Stimulated activated CD4-positive, alpha-beta T cell treated with anti-CD3 and anti-CD28 coated beads, Interleukin-12 subunit alpha, Interleukin-12 subunit beta, amount 100 ng/mL, for 48 hours (primary cell): ENCODE measurements around the gene IQSEC1.

Experiments
- DNase-seq, 3 donors: peaks; one replicate each; pipeline ENCODE4 v3.0.0-alpha.2; 2020; ENCODE audit warnings: low read depth in 2 of 3, low spot score in 1 of 3

IQSEC1 gene

GRCh38 chr3:13005301-13005700, 67.9 kb downstream of the IQSEC1 start:
- DNase-seq: no peak

- no peak for DNase-seq
These were observed 68.9 kb downstream of the IQSEC1 start for GRCh38 chr3:13004376-13004775.

- DNase-seq: no peak
These were observed 69.6 kb downstream of the IQSEC1 start for GRCh38 chr3:13003608-13004007.

- DNase-seq: no peak
These were observed 70.7 kb downstream of the IQSEC1 start for GRCh38 chr3:13002398-13003124.

- DNase-seq: no peak
These were observed 73.8 kb downstream of the IQSEC1 start for GRCh38 chr3:12999147-13000140.

- no peak for DNase-seq
These were observed 74.6 kb downstream of the IQSEC1 start for GRCh38 chr3:12998648-12999047.

GRCh38 chr3:12997387-12997786, 75.8 kb downstream of the IQSEC1 start:
- no peak for DNase-seq

GRCh38 chr3:12996181-12996506, 77.1 kb downstream of the IQSEC1 start:
- no peak for DNase-seq

GRCh38 chr3:12995389-12996180, 77.6 kb downstream of the IQSEC1 start:
- no peak for DNase-seq

- peak; percentile 75 to 85 (median 84) for DNase-seq
These were observed 78.4 kb downstream of the IQSEC1 start for GRCh38 chr3:12994607-12995388.

GRCh38 chr3:12994357-12994606, 78.9 kb downstream of the IQSEC1 start:
- peak in 1 of 3 donors; percentile 17 for DNase-seq

- peak in 1 of 3 donors; percentile 15 for DNase-seq
These were observed 79.5 kb downstream of the IQSEC1 start for GRCh38 chr3:12993517-12994356.

- DNase-seq: no peak
These were observed 80.4 kb downstream of the IQSEC1 start for GRCh38 chr3:12992629-12993516.

GRCh38 chr3:12991861-12992281, 81.4 kb downstream of the IQSEC1 start:
- DNase-seq: no peak

GRCh38 chr3:12991481-12991837, 81.8 kb downstream of the IQSEC1 start:
- no peak for DNase-seq

GRCh38 chr3:12990781-12991480, 82.3 kb downstream of the IQSEC1 start:
- DNase-seq: no peak

- DNase-seq: no peak
These were observed 82.9 kb downstream of the IQSEC1 start for GRCh38 chr3:12990306-12990705.

- no peak for DNase-seq
These were observed 84.3 kb downstream of the IQSEC1 start for GRCh38 chr3:12988728-12989454.
